ENCODE measurements around the gene TENT5C.

DNA sequence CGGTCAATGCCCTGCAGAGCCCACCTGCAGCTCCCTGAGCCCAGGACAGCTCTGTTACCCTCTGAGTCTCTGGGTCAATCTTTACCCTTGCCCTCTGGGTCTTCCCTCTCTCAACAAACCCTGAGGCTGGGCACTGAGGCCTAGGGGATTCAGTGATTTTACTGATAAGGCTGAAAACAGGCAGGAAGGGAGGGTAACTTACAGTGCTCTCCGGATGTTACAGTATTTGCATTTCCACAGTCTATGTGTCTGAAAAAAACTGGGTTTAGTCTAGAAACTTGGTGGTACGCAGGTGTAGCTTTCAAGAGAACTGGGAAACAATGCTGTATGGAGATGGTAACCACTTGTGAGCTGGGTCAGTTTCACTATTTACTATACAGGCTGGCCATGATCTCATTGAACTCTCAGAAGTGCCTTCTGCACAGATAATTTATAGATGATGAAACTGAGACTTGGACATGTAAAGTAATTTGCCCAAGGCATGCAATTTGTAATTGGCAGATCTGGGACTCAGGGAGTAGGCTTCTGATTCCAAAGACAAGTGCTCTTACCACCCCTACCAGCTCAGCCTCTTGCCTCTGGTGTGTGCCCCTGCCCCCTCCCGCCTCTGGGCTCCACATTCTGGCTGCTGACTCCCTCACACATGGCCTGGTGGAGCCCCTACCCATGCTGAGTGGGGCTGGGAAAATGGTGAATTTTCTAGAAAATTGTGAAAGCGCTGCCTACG is 48.8 kb downstream of the TENT5C start:
- TF ChIP-seq, protein P1, sequence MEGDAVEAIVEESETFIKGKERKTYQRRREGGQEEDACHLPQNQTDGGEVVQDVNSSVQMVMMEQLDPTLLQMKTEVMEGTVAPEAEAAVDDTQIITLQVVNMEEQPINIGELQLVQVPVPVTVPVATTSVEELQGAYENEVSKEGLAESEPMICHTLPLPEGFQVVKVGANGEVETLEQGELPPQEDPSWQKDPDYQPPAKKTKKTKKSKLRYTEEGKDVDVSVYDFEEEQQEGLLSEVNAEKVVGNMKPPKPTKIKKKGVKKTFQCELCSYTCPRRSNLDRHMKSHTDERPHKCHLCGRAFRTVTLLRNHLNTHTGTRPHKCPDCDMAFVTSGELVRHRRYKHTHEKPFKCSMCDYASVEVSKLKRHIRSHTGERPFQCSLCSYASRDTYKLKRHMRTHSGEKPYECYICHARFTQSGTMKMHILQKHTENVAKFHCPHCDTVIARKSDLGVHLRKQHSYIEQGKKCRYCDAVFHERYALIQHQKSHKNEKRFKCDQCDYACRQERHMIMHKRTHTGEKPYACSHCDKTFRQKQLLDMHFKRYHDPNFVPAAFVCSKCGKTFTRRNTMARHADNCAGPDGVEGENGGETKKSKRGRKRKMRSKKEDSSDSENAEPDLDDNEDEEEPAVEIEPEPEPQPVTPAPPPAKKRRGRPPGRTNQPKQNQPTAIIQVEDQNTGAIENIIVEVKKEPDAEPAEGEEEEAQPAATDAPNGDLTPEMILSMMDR (IDR thresholded peaks at IDR 0.05) = no peak
- no peak for TF ChIP-seq EP300 (IDR thresholded peaks at IDR 0.05)

Data from tibial nerve (tissue), 4 donors.